ENCODE measurements around the gene FAM20A. TPM values are rescaled to one million over a fixed set of nuclear protein-coding genes. Genes with fewer than 3 reads are reported as not detected.

Gene FAM20A
- total RNA-seq, 1 donor from 2014 or later: 0.14 TPM

DNA sequence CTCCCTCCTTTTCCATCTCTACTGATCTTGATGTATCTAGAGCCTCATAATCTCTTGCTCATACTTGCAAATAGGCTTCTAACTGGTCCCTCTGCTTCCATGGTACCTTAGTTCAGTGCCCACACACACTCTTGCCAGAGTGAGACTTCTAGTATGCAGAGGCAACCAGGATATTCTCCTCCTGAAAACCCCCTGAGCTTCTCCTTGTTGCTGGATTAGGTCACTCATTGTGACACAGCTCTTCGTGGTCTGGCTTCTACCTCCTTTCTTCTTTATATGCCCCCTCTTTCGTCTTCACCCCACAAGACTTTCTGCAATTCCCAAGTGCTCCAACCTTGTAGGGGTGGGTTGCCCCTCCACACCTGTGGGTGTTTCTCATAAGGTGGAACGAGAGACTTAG lies 2.5 kb upstream of the FAM20A start:
- Histone ChIP-seq H3K4me1 (ENCODE audit: insufficient read depth, low read length) (peaks cover 2% of the 10 kb centered on the region), H3K27me3 (ENCODE audit: insufficient read depth, low read length) (peaks cover 38% of the 10 kb centered on the region), H3K36me3 (ENCODE audit: insufficient read depth, low read length) (no peaks in the 10 kb centered on the region), H2AFZ (ENCODE audit: low read depth, low read length) (no peak overlapping the region), H3K79me2 (ENCODE audit: insufficient read depth, low read length) (no peaks in the 10 kb centered on the region), H3K4me3 (ENCODE audit: insufficient read depth, low read depth, low read length) (no peak overlapping the region), H4K20me1 (ENCODE audit: insufficient read depth, low read length) (no peaks in the 10 kb centered on the region), H3K4me2 (ENCODE audit: low read length) (no peak overlapping the region), H3K27ac (ENCODE audit: low read depth, low read length) (no peak overlapping the region), H3K9me3 (ENCODE audit: insufficient read depth, low read depth, low read length) (no peaks in the 10 kb centered on the region), H3K9ac (ENCODE audit: low read length) (no peak overlapping the region)
- no peaks in the 10 kb centered on the region for H3K4me1 Mint-ChIP-seq (ENCODE audit: low read depth, unreplicated experiment)
- DNase-seq (ENCODE audit: low read depth) (no peak), FAIRE-seq (no peak)
- H3K27me3 Mint-ChIP-seq (ENCODE audit: low read depth, unreplicated experiment): peaks cover 35% of the 10 kb centered on the region
- H3K36me3 Mint-ChIP-seq (ENCODE audit: low read depth, unreplicated experiment): no peaks in the 10 kb centered on the region
- peaks cover 6% of the 10 kb centered on the region for H3K9me3 Mint-ChIP-seq (ENCODE audit: unreplicated experiment)
- TF ChIP-seq, protein P1, sequence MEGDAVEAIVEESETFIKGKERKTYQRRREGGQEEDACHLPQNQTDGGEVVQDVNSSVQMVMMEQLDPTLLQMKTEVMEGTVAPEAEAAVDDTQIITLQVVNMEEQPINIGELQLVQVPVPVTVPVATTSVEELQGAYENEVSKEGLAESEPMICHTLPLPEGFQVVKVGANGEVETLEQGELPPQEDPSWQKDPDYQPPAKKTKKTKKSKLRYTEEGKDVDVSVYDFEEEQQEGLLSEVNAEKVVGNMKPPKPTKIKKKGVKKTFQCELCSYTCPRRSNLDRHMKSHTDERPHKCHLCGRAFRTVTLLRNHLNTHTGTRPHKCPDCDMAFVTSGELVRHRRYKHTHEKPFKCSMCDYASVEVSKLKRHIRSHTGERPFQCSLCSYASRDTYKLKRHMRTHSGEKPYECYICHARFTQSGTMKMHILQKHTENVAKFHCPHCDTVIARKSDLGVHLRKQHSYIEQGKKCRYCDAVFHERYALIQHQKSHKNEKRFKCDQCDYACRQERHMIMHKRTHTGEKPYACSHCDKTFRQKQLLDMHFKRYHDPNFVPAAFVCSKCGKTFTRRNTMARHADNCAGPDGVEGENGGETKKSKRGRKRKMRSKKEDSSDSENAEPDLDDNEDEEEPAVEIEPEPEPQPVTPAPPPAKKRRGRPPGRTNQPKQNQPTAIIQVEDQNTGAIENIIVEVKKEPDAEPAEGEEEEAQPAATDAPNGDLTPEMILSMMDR (IDR thresholded peaks at IDR 0.05; ENCODE audit: insufficient read depth, low read depth, low read length): no peak
- TF ChIP-seq EZH2 (IDR thresholded peaks at IDR 0.05; ENCODE audit: insufficient read depth, low read length): no peak
- no peak overlapping the region for H3K27ac Mint-ChIP-seq (ENCODE audit: unreplicated experiment)
- no peak overlapping the region for H3K4me3 Mint-ChIP-seq (ENCODE audit: unreplicated experiment)

DNA sequence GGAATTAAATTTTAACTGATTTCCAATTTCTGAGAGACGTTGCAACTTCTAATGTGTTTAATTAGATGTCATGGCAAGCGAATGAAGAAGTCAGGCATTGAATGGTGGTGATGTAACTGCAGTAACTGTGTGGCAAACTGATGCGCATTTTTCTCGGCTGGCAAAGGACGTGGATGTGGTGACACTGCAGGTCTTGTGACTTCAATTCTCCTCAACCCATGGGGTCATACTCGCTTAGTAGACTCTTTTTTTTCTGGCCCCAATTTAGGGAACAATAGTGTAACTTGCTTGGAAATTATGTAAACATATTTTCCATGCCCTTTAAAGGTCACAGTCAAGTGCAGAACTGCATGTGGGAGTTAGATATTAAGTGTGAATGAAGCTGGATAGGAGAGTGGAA lies 1.9 kb upstream of the FAM20A start:
- H3K9me3 ChIP-seq (ENCODE audit: insufficient read depth, low read depth, low read length): no peaks in the 10 kb centered on the region
- peaks cover 5% of the 10 kb centered on the region for H3K9me3 Mint-ChIP-seq (ENCODE audit: unreplicated experiment)
- no peak overlapping the region for H3K4me2 ChIP-seq (ENCODE audit: low read length)
- FAIRE-seq: no peak
- no peaks in the 10 kb centered on the region for H3K4me1 Mint-ChIP-seq (ENCODE audit: low read depth, unreplicated experiment)
- no peaks in the 10 kb centered on the region for H4K20me1 ChIP-seq (ENCODE audit: insufficient read depth, low read length)
- H3K4me3 Mint-ChIP-seq (ENCODE audit: unreplicated experiment): no peak overlapping the region
- no peaks in the 10 kb centered on the region for H3K36me3 Mint-ChIP-seq (ENCODE audit: low read depth, unreplicated experiment)
- no peak for DNase-seq (ENCODE audit: low read depth)
- no peak overlapping the region for H3K9ac ChIP-seq (ENCODE audit: low read length)
- H3K27ac Mint-ChIP-seq (ENCODE audit: unreplicated experiment): no peak overlapping the region
- no peaks in the 10 kb centered on the region for H3K36me3 ChIP-seq (ENCODE audit: insufficient read depth, low read length)
- no peaks in the 10 kb centered on the region for H3K79me2 ChIP-seq (ENCODE audit: insufficient read depth, low read length)
- H2AFZ ChIP-seq (ENCODE audit: low read depth, low read length): no peak overlapping the region
- peaks cover 44% of the 10 kb centered on the region for H3K27me3 ChIP-seq (ENCODE audit: insufficient read depth, low read length)
- TF ChIP-seq, protein P1 (IDR thresholded peaks at IDR 0.05; ENCODE audit: insufficient read depth, low read depth, low read length): no peak
- TF ChIP-seq EZH2 (IDR thresholded peaks at IDR 0.05; ENCODE audit: insufficient read depth, low read length): no peak
- H3K27ac ChIP-seq (ENCODE audit: low read depth, low read length): no peak overlapping the region
- peaks cover 2% of the 10 kb centered on the region for H3K4me1 ChIP-seq (ENCODE audit: insufficient read depth, low read length)
- H3K27me3 Mint-ChIP-seq (ENCODE audit: low read depth, unreplicated experiment): peaks cover 41% of the 10 kb centered on the region
- no peak overlapping the region for H3K4me3 ChIP-seq (ENCODE audit: insufficient read depth, low read depth, low read length)

DNA sequence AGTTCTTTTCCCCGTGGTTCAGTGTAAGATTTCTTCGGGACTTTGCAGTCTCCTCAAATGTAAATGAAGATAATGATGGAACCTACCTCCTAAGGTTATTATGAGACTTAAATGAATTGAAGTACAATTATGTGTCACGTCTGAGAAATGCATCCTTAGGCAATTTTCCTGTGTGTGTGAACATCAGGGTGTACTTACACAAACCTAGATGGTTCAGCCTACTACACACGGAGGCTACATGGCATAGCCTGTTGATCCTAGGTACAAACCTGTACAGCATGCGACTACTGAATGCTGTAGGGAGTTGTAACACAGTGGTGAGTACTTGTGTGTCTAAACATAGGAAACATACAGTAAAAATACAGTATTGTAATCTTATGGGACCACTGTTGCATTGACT lies 1.1 kb upstream of the FAM20A start:
- Histone ChIP-seq H3K4me2 (ENCODE audit: low read length) (no peak overlapping the region), H3K79me2 (ENCODE audit: insufficient read depth, low read length) (no peaks in the 10 kb centered on the region), H3K9ac (ENCODE audit: low read length) (no peak overlapping the region), H4K20me1 (ENCODE audit: insufficient read depth, low read length) (no peaks in the 10 kb centered on the region), H3K27me3 (ENCODE audit: insufficient read depth, low read length) (peaks cover 47% of the 10 kb centered on the region), H3K36me3 (ENCODE audit: insufficient read depth, low read length) (no peaks in the 10 kb centered on the region), H2AFZ (ENCODE audit: low read depth, low read length) (no peak overlapping the region), H3K4me1 (ENCODE audit: insufficient read depth, low read length) (peaks cover 2% of the 10 kb centered on the region), H3K27ac (ENCODE audit: low read depth, low read length) (no peak overlapping the region), H3K9me3 (ENCODE audit: insufficient read depth, low read depth, low read length) (no peaks in the 10 kb centered on the region), H3K4me3 (ENCODE audit: insufficient read depth, low read depth, low read length) (no peak overlapping the region)
- no peak for TF ChIP-seq EZH2 (IDR thresholded peaks at IDR 0.05; ENCODE audit: insufficient read depth, low read length)
- TF ChIP-seq, protein P1 (IDR thresholded peaks at IDR 0.05; ENCODE audit: insufficient read depth, low read depth, low read length): no peak
- DNase-seq (ENCODE audit: low read depth) (no peak), FAIRE-seq (no peak)
- Mint-ChIP-seq H3K4me3 (ENCODE audit: unreplicated experiment) (no peak overlapping the region), H3K27ac (ENCODE audit: unreplicated experiment) (no peak overlapping the region), H3K9me3 (ENCODE audit: unreplicated experiment) (peaks cover 3% of the 10 kb centered on the region), H3K4me1 (ENCODE audit: low read depth, unreplicated experiment) (no peaks in the 10 kb centered on the region), H3K27me3 (ENCODE audit: low read depth, unreplicated experiment) (peaks cover 42% of the 10 kb centered on the region), H3K36me3 (ENCODE audit: low read depth, unreplicated experiment) (no peaks in the 10 kb centered on the region)
